Small intestine (tissue), 7 donors: ENCODE data around the gene RNF222. TPM values are rescaled to one million over a fixed set of nuclear protein-coding genes. Genes with fewer than 3 reads are reported as not detected.

Experiments
- DNase-seq, 2 donors: peaks; one replicate each; pipeline versions ENCODE4 v3.0.0 to v3.0.0-alpha.2; 2013
- FAIRE-seq: peaks from 2 replicates; lab custom pipeline; 2012; peaks lifted over from hg19 to GRCh38; lab: Jason Lieb, UNC
- H3K27ac ChIP-seq, 3 donors: one replicate each; pipeline ENCODE4 v1.5.1; 2013; ENCODE audit warnings: low read length in 2 of 3, mild to moderate bottlenecking in 2 of 3, control low read depth in 1 of 3, inconsistent platforms in 1 of 3, low read depth in 1 of 3, moderate library complexity in 1 of 3
- H3K27me3 ChIP-seq, 3 donors: one replicate each; pipeline ENCODE4 v1.6.1; 2013; ENCODE audit warnings: low read length in 3 of 3, inconsistent platforms in 1 of 3; ENCODE audit not compliant: control insufficient read depth in 3 of 3, insufficient read depth in 3 of 3
- H3K36me3 ChIP-seq, 3 donors: one replicate each; pipeline ENCODE4 v1.6.1; 2013; ENCODE audit warnings: low read length in 3 of 3, inconsistent platforms in 1 of 3, low read depth in 1 of 3, mild to moderate bottlenecking in 1 of 3, moderate library complexity in 1 of 3; ENCODE audit not compliant: control insufficient read depth in 3 of 3, insufficient read depth in 2 of 3
- H3K4me1 ChIP-seq, 3 donors: one replicate each; pipeline ENCODE4 v1.6.1; 2013; ENCODE audit warnings: low read length in 2 of 3, inconsistent platforms in 1 of 3, low read depth in 1 of 3, mild to moderate bottlenecking in 1 of 3, moderate library complexity in 1 of 3; ENCODE audit not compliant: control insufficient read depth in 3 of 3, insufficient read depth in 2 of 3
- H3K4me3 ChIP-seq, 3 donors: one replicate each; pipeline ENCODE4 v1.5.1; 2013; ENCODE audit warnings: low read length in 3 of 3, control low read depth in 1 of 3, inconsistent platforms in 1 of 3, low read depth in 1 of 3, mild to moderate bottlenecking in 1 of 3, moderate library complexity in 1 of 3
- H3K9me3 ChIP-seq, 2 donors: one replicate each; pipeline ENCODE4 v1.6.1; 2013; ENCODE audit warnings: low read depth in 1 of 2, low read length in 1 of 2; ENCODE audit not compliant: control insufficient read depth in 2 of 2, insufficient read depth in 1 of 2
- WGBS, 3 donors: extraction: QIAGEN DNeasy Blood & Tissue Kit; methylation state at CpG; one replicate each; pipeline ENCODE4 v1.1.7; 2013; 5-methylcytosine and 5-hydroxymethylcytosine counted together
- polyA plus RNA-seq, 4 donors: library from polyadenylated mRNA; stranded (reverse) in 3 of 4; unstranded in 1 of 4; fragments of 200-250 nt in 3 of 4; fragments of 120-200 nt in 1 of 4; gene quantifications; one replicate each; pipeline versions ENCODE4 v1.2.1 to v1.2.3, GENCODE V29; 2013
- donor health status: healthy with polysubstance abuse.
- donor health status: control.
- donor health status: control.
- donor health status: Bipolar disorder and iron deficiency.
- donor health status: healthy.

RNF222 gene
- polyA plus RNA-seq, 4 donors = 0.10 TPM; not detected in 3

GRCh38 chr17:8420041-8420934 is 22.7 kb upstream of the RNF222 start:
- peaks cover 8 to 11% (median 10%) of the 10 kb centered on the region in 3 donors for H3K4me1 ChIP-seq
- no peaks in the 10 kb centered on the region for H3K36me3 ChIP-seq
- H3K27ac ChIP-seq = peak overlapping the region; percentile 52 to 60 (median 53)
- WGBS, 3 donors = 5 to 21% (median 16%) methylated on average over 5 of the region's 5 CpGs
- FAIRE-seq (no peak), DNase-seq (peak; percentile 90 to 97)
- no peak overlapping the region for H3K4me3 ChIP-seq
- H3K27me3 ChIP-seq = peaks cover 0 to 5% (median 0%) of the 10 kb centered on the region in 3 donors
- no peaks in the 10 kb centered on the region for H3K9me3 ChIP-seq

- peaks cover 0 to 5% (median 0%) of the 10 kb centered on the region in 3 donors for H3K27me3 ChIP-seq
- H3K9me3 ChIP-seq = no peaks in the 10 kb centered on the region
- no peaks in the 10 kb centered on the region for H3K36me3 ChIP-seq
- no peak overlapping the region for H3K4me3 ChIP-seq
- no peak for DNase-seq
- WGBS, 3 donors = 22 to 49% (median 28%) methylated on average over 1 of the region's 1 CpG
- H3K4me1 ChIP-seq = peaks cover 8 to 11% (median 10%) of the 10 kb centered on the region in 3 donors
- H3K27ac ChIP-seq = no peak overlapping the region
- FAIRE-seq = no peak
Measured at GRCh38 chr17:8419305-8419704, 21.7 kb upstream of the RNF222 start.

- DNase-seq (no peak), FAIRE-seq (no peak)
- Histone ChIP-seq H3K36me3 (no peaks in the 10 kb centered on the region), H3K4me1 (peaks cover 8 to 11% (median 10%) of the 10 kb centered on the region in 3 donors), H3K4me3 (no peak overlapping the region), H3K27ac (no peak overlapping the region), H3K9me3 (no peaks in the 10 kb centered on the region), H3K27me3 (peaks cover 0 to 5% (median 0%) of the 10 kb centered on the region in 3 donors)
- WGBS, 3 donors = 57 to 67% (median 66%) methylated on average over 1 of the region's 1 CpG
Measured at GRCh38 chr17:8418471-8418870, 20.8 kb upstream of the RNF222 start.

GRCh38 chr17:8417806-8418205 is 20.2 kb upstream of the RNF222 start:
- Histone ChIP-seq H3K36me3 (no peaks in the 10 kb centered on the region), H3K27ac (no peak overlapping the region), H3K9me3 (no peaks in the 10 kb centered on the region), H3K27me3 (peaks cover 0 to 5% (median 0%) of the 10 kb centered on the region in 3 donors), H3K4me1 (peaks cover 8 to 11% (median 10%) of the 10 kb centered on the region in 3 donors), H3K4me3 (no peak overlapping the region)
- no peak for FAIRE-seq
- 82 to 93% (median 87%) methylated on average over 4 of the region's 4 CpGs for WGBS, 3 donors
- no peak for DNase-seq

GRCh38 chr17:8413938-8414337 is 16.3 kb upstream of the RNF222 start:
- Histone ChIP-seq H3K9me3 (no peaks in the 10 kb centered on the region), H3K4me1 (peaks cover 0 to 5% (median 3%) of the 10 kb centered on the region in 3 donors), H3K36me3 (no peaks in the 10 kb centered on the region), H3K4me3 (no peak overlapping the region), H3K27ac (no peak overlapping the region), H3K27me3 (peaks cover 0 to 5% (median 0%) of the 10 kb centered on the region in 3 donors)
- FAIRE-seq (no peak), DNase-seq (no peak)

GRCh38 chr17:8413328-8413727 is 15.7 kb upstream of the RNF222 start:
- H3K27ac ChIP-seq = no peak overlapping the region
- H3K4me3 ChIP-seq = no peak overlapping the region
- no peaks in the 10 kb centered on the region for H3K36me3 ChIP-seq
- WGBS, 3 donors = 65 to 81% (median 70%) methylated on average over 4 of the region's 4 CpGs
- H3K4me1 ChIP-seq = peaks cover 0 to 5% (median 3%) of the 10 kb centered on the region in 3 donors
- H3K27me3 ChIP-seq = peaks cover 0 to 5% (median 0%) of the 10 kb centered on the region in 3 donors
- FAIRE-seq = no peak
- no peaks in the 10 kb centered on the region for H3K9me3 ChIP-seq
- DNase-seq = no peak

- no peak overlapping the region for H3K4me3 ChIP-seq
- no peak overlapping the region for H3K27ac ChIP-seq
- DNase-seq (peak; percentile 58 to 91), FAIRE-seq (no peak)
- H3K9me3 ChIP-seq = no peaks in the 10 kb centered on the region
- 32 to 58% (median 45%) methylated on average over 5 of the region's 5 CpGs for whole genome bisulfite sequencing, 3 donors
- no peaks in the 10 kb centered on the region for H3K36me3 ChIP-seq
- H3K4me1 ChIP-seq = peaks cover 0 to 5% (median 3%) of the 10 kb centered on the region in 3 donors
- peaks cover 0 to 2% (median 0%) of the 10 kb centered on the region in 3 donors for H3K27me3 ChIP-seq
Measured at GRCh38 chr17:8412089-8412488, 14.5 kb upstream of the RNF222 start.

- DNase-seq = no peak
- no peak overlapping the region for H3K27ac ChIP-seq
- no peaks in the 10 kb centered on the region for H3K36me3 ChIP-seq
- no peak for FAIRE-seq
- H3K27me3 ChIP-seq = no peaks in the 10 kb centered on the region
- no peaks in the 10 kb centered on the region for H3K9me3 ChIP-seq
- 82 to 88% (median 87%) methylated on average over 1 of the region's 1 CpG for WGBS, 3 donors
- no peak overlapping the region for H3K4me3 ChIP-seq
- H3K4me1 ChIP-seq = peaks cover 0 to 5% (median 3%) of the 10 kb centered on the region in 3 donors
Measured at GRCh38 chr17:8410883-8411238, 13.2 kb upstream of the RNF222 start.
